ENCODE data around the gene ZSWIM5. TPM values are rescaled to one million over a fixed set of nuclear protein-coding genes. Genes with fewer than 3 reads are reported as not detected.

ZSWIM5 gene
- total and polyA plus RNA-seq, 9 of the 15 experiments (the other 6 are each of a cell fraction or from before 2014, with no cell fraction given), result under 0.01 to 0.07 (median 0.03) TPM; not detected in 3

DNA sequence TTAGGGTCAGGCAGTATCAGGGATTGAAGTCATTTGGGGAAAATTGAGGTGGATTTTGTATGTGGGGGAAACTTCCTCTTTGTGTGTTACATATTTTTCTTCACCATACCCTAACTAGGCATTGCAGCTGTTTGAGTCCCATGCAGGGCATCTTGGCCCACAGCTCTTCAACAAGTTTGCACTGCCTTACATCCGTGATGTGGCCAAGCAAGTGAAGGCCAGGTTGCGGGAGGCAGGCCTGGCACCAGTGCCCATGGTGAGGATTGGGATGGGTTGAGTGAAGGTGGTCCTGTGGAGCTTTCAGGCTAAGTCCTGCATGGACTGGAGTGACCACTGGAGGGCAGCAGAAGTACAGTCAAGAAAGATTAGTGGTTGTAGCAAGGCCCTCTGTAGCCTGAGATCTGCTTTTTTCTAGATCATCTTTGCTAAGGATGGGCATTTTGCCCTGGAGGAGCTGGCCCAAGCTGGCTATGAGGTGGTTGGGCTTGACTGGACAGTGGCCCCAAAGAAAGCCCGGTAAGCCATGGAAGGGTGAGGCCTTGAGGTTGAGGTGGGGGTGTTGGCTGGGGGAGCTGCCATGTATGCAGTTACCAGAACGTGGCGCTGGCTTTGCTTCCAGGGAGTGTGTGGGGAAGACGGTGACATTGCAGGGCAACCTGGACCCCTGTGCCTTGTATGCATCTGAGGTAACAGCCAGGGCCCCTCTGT is 191.9 kb downstream of the ZSWIM5 start (continued):
- TF ChIP-seq, protein P1, sequence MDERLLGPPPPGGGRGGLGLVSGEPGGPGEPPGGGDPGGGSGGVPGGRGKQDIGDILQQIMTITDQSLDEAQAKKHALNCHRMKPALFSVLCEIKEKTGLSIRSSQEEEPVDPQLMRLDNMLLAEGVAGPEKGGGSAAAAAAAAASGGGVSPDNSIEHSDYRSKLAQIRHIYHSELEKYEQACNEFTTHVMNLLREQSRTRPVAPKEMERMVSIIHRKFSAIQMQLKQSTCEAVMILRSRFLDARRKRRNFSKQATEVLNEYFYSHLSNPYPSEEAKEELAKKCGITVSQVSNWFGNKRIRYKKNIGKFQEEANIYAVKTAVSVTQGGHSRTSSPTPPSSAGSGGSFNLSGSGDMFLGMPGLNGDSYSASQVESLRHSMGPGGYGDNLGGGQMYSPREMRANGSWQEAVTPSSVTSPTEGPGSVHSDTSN (CRISPR knock-in tag; IDR thresholded peaks at IDR 0.05; ENCODE audit: low read depth), result no peak
- TF ChIP-seq, protein P1 (tag; conservative IDR thresholded peaks at IDR 0.05; ENCODE audit: low read depth), result no peak
- TF ChIP-seq AFF1 (IDR thresholded peaks at IDR 0.05; ENCODE audit: low read depth in 1 of 2, partially characterized antibody in 2 of 2) (no peak), TAL1 (IDR thresholded peaks at IDR 0.05) (no peak; the same call in 1 of the 2 replicates), SMARCA4 (IDR thresholded peaks at IDR 0.05) (no peak), GTF2F1 (IDR thresholded peaks at IDR 0.05; ENCODE audit: low read depth, low read length) (no peak), IRF2 (CRISPR knock-in tag; IDR thresholded peaks at IDR 0.05) (no peak), ZNF444 (CRISPR knock-in tag; IDR thresholded peaks at IDR 0.05) (no peak), SIN3A (IDR thresholded peaks at IDR 0.05; ENCODE audit: borderline replicate concordance in 2 of 2, control insufficient read depth in 1 of 2, low read depth in 2 of 2, low read length in 2 of 2) (no peak), SIN3B (IDR thresholded peaks at IDR 0.05; ENCODE audit: low read depth) (peak; percentile 45; the same call in 1 of the 2 replicates), PYGO2 (tag; IDR thresholded peaks at IDR 0.05) (no peak), RFX1 (IDR thresholded peaks at IDR 0.05) (no peak), ATF1 (CRISPR knock-in tag; IDR thresholded peaks at IDR 0.05) (no peak), ATF1 (tag; IDR thresholded peaks at IDR 0.05) (peak; percentile 42; the same call in 1 of the 2 replicates), ZC3H8 (IDR thresholded peaks at IDR 0.05) (peak; percentile 59; the same call in 1 of the 2 replicates), EP300 (IDR thresholded peaks at IDR 0.05; ENCODE audit: low read length) (no peak), PHF8 (IDR thresholded peaks at IDR 0.05; ENCODE audit: borderline replicate concordance, low read length) (no peak), POLR3A (IDR thresholded peaks at IDR 0.05; ENCODE audit: borderline replicate concordance, extremely low read depth, insufficient read depth, insufficient read length) (no peak), RAD21 (CRISPR knock-in tag; conservative IDR thresholded peaks at IDR 0.05 in 1 of 2, IDR thresholded peaks at IDR 0.05 in 1 of 2) (peak; percentile 93)
- TF ChIP-seq, protein P2, sequence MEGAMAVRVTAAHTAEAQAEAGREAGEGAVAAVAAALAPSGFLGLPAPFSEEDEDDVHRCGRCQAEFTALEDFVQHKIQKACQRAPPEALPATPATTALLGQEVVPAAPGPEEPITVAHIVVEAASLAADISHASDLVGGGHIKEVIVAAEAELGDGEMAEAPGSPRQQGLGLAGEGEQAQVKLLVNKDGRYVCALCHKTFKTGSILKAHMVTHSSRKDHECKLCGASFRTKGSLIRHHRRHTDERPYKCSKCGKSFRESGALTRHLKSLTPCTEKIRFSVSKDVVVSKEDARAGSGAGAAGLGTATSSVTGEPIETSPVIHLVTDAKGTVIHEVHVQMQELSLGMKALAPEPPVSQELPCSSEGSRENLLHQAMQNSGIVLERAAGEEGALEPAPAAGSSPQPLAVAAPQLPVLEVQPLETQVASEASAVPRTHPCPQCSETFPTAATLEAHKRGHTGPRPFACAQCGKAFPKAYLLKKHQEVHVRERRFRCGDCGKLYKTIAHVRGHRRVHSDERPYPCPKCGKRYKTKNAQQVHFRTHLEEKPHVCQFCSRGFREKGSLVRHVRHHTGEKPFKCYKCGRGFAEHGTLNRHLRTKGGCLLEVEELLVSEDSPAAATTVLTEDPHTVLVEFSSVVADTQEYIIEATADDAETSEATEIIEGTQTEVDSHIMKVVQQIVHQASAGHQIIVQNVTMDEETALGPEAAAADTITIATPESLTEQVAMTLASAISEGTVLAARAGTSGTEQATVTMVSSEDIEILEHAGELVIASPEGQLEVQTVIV (CRISPR knock-in tag; IDR thresholded peaks at IDR 0.05; ENCODE audit: borderline replicate concordance), result no peak
